ENCODE results near the gene MMP1. TPM values are rescaled to one million over a fixed set of nuclear protein-coding genes. Genes with fewer than 3 reads are reported as not detected.

MMP1 gene
- total RNA-seq, 1 experiment from 2014 or later = not detected

- H3K27ac Mint-ChIP-seq = no peak overlapping the region
- no peak overlapping the region for H2BK20ac ChIP-seq (ENCODE audit: low read depth, low read length, poor library complexity, severe bottlenecking)
- no peak overlapping the region for H4K91ac ChIP-seq (ENCODE audit: insufficient read length, low read depth, low read length)
These were observed 14.2 kb downstream of the MMP1 start for GRCh38 chr11:102783720-102784119.

More at GRCh38 chr11:102783720-102784119, 14.2 kb downstream of the MMP1 start:
- H3K9me3 ChIP-seq (ENCODE audit: control insufficient read depth, low read depth, low read length) = no peaks in the 10 kb centered on the region
- no peaks in the 10 kb centered on the region for H3K23me2 ChIP-seq (ENCODE audit: insufficient read length, low read depth, low read length, poor library complexity, severe bottlenecking)
- Mint-ChIP-seq H3K4me1 (peaks cover 14 to 24% of the 10 kb centered on the region in 2 experiments), H3K36me3 (ENCODE audit: insufficient read depth in 1 of 3, low read depth in 3 of 3) (no peaks in the 10 kb centered on the region; a peak in 1 of 7 replicates), H3K4me3 (no peak overlapping the region), H3K9me3 (no peaks in the 10 kb centered on the region), H3K27me3 (ENCODE audit: low read depth) (no peaks in the 10 kb centered on the region)
- H2BK15ac ChIP-seq (ENCODE audit: low read depth, low read length) = no peak overlapping the region
- no peak overlapping the region for H2BK12ac ChIP-seq (ENCODE audit: insufficient read length, low read depth, low read length)
- H4K5ac ChIP-seq (ENCODE audit: insufficient read length, low read depth, low read length) = no peak overlapping the region
- no peaks in the 10 kb centered on the region for H4K20me1 ChIP-seq (ENCODE audit: control insufficient read depth, insufficient read depth, insufficient read length)
- H3K4me1 ChIP-seq (ENCODE audit: insufficient read depth, low read length) = peaks cover 2% of the 10 kb centered on the region; the same call in 1 of the 2 replicates
- no peak overlapping the region for H3K4ac ChIP-seq (ENCODE audit: low read depth, low read length)
- H2BK120ac ChIP-seq (ENCODE audit: low read depth, low read length, poor library complexity, severe bottlenecking) = no peak overlapping the region
- no peak overlapping the region for H3K14ac ChIP-seq (ENCODE audit: insufficient read depth, low read length)
- H3K4me2 ChIP-seq (ENCODE audit: insufficient read depth, insufficient read length, low read length) = no peak overlapping the region
- H3K18ac ChIP-seq (ENCODE audit: insufficient read length, low read depth, low read length) = no peak overlapping the region
- H4K8ac ChIP-seq (replicated peaks; ENCODE audit: insufficient read length, low read depth, low read length) = no peak overlapping the region
- DNase-seq = no peak
- no peak overlapping the region for H3K56ac ChIP-seq (ENCODE audit: insufficient read length, low read depth, low read length)
- H3K79me2 ChIP-seq (ENCODE audit: insufficient read depth, low read length) = no peaks in the 10 kb centered on the region
- H3K9ac ChIP-seq (ENCODE audit: extremely low read depth, insufficient read length, low read length) = no peak overlapping the region
- WGBS (ENCODE audit: extremely low coverage, insufficient read length, low lambda C conversion rate) = no CpG with 5 or more reads among the region's 2 CpGs
- no peak for TF ChIP-seq CTCF (conservative IDR thresholded peaks at IDR 0.05)
- H2AFZ ChIP-seq (ENCODE audit: low read length) = no peak overlapping the region
- H2AK5ac ChIP-seq (ENCODE audit: insufficient read length, low read length) = no peak overlapping the region
- H3K27me3 ChIP-seq (ENCODE audit: insufficient read depth, low read length) = no peaks in the 10 kb centered on the region
- H2BK5ac ChIP-seq (ENCODE audit: insufficient read length, low read length) = no peak overlapping the region
- no peak overlapping the region for H3T11ph ChIP-seq (ENCODE audit: low read length)
- H3K27ac ChIP-seq (ENCODE audit: insufficient read length, low read depth, low read length) = no peak overlapping the region
- no peak overlapping the region for H3K23ac ChIP-seq (ENCODE audit: insufficient read length, low read depth, low read length)
- no peaks in the 10 kb centered on the region for H3K79me1 ChIP-seq (ENCODE audit: insufficient read depth, low read depth, low read length, poor library complexity, severe bottlenecking)
